ENCODE data around the gene TBC1D14.

DNA sequence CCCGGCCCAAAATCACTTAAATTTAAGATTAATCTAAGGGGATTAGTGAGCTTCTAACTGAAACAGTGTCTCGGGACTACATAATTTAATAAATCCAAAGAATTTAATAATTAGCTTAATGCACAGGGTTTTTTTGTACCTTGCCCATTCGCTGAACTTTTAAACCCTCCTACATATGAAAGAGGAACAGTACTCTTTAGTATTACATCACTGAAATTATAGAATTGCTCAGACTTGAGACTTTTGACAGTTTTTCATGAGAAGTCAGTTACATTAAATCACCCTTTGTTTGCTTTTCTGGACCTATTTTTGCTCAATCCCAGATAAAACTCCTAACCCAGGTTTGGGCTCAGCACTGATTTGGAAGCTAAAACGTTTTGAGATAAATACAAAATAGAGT lies 131.1 kb downstream of the TBC1D14 start:
- TF ChIP-seq CTCF (IDR thresholded peaks at IDR 0.05) (no peak), POLR2A (IDR thresholded peaks at IDR 0.05) (no peak)
